Subcutaneous abdominal adipose tissue (tissue), 5 donors: ENCODE data around the gene PIGN.

ENCODE experiments used
- H3K27ac ChIP-seq: one replicate; pipeline ENCODE4 v1.7.0; 2013; ENCODE audit warnings: low read depth, mild to moderate bottlenecking, inconsistent platforms, low read length, moderate library complexity
- H3K27me3 ChIP-seq, 5 donors: one replicate each; pipeline ENCODE4 v1.7.0; 2013; ENCODE audit warnings: low read length in 5 of 5, inconsistent platforms in 1 of 5; ENCODE audit not compliant: control insufficient read depth in 5 of 5, insufficient read depth in 4 of 5
- H3K36me3 ChIP-seq, 5 donors: one replicate each; pipeline ENCODE4 v1.7.0; 2013; ENCODE audit warnings: low read length in 5 of 5; ENCODE audit not compliant: control insufficient read depth in 5 of 5, insufficient read depth in 5 of 5
- H3K4me1 ChIP-seq, 5 donors: one replicate each; pipeline ENCODE4 v1.7.0; 2013; ENCODE audit warnings: low read length in 5 of 5, mild to moderate bottlenecking in 3 of 5, moderate library complexity in 1 of 5; ENCODE audit not compliant: control insufficient read depth in 5 of 5, insufficient read depth in 5 of 5
- H3K4me3 ChIP-seq, 5 donors: one replicate each; pipeline ENCODE4 v1.7.0; 2013; ENCODE audit warnings: low read length in 5 of 5, low read depth in 1 of 5
- H3K9ac ChIP-seq, 5 donors: one replicate each; pipeline ENCODE4 v1.7.0; 2013; ENCODE audit warnings: low read length in 5 of 5, mild to moderate bottlenecking in 4 of 5, moderate library complexity in 3 of 5
- H3K9me3 ChIP-seq, 5 donors: one replicate each; pipeline ENCODE4 v1.7.0; 2013; ENCODE audit warnings: low read length in 5 of 5; ENCODE audit not compliant: control insufficient read depth in 5 of 5
- donor health status: healthy.
- donor health status: healthy.
- donor health status: healthy.
- donor health status: healthy.
- donor health status: healthy.

The PIGN gene

DNA sequence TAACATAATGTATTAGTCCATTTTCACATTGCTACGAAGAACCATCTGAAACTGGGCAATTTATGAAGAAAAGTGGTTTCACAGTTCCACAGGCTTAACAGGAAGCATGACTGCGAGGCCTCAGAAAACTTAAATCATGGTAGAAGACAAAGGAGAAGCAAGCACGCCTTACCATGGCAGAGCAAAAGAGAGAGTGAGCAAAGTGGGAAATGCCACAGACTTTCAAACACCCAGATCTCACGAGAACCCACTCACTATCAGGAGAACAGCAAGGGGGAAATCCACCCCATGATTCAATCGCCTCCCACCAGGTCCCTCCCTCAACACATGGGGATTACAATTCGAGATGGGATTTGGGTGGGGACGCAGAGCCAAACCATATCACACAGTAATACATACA lies 22.5 kb downstream of the PIGN start:
- H3K27ac ChIP-seq = no peak overlapping the region
- no peak overlapping the region for H3K9ac ChIP-seq
- H3K36me3 ChIP-seq = peaks cover 0 to 7% (median 2%) of the 10 kb centered on the region in 5 donors
- H3K27me3 ChIP-seq = no peaks in the 10 kb centered on the region
- no peaks in the 10 kb centered on the region for H3K9me3 ChIP-seq
- no peak overlapping the region for H3K4me3 ChIP-seq
- no peaks in the 10 kb centered on the region for H3K4me1 ChIP-seq

- Histone ChIP-seq H3K4me3 (no peak overlapping the region), H3K27ac (no peak overlapping the region), H3K27me3 (no peaks in the 10 kb centered on the region), H3K36me3 (peaks cover 0 to 16% (median 8%) of the 10 kb centered on the region in 5 donors), H3K4me1 (no peaks in the 10 kb centered on the region), H3K9ac (no peak overlapping the region), H3K9me3 (no peaks in the 10 kb centered on the region)
Measured at GRCh38 chr18:62157843-62158242, 29.0 kb downstream of the PIGN start.

- no peaks in the 10 kb centered on the region for H3K4me1 ChIP-seq
- H3K4me3 ChIP-seq = no peak overlapping the region
- H3K9me3 ChIP-seq = no peaks in the 10 kb centered on the region
- no peak overlapping the region for H3K9ac ChIP-seq
- H3K27ac ChIP-seq = no peak overlapping the region
- H3K36me3 ChIP-seq = peaks cover 0 to 10% (median 9%) of the 10 kb centered on the region in 5 donors
- no peaks in the 10 kb centered on the region for H3K27me3 ChIP-seq
Measured at GRCh38 chr18:62152844-62153243, 34.0 kb downstream of the PIGN start.

GRCh38 chr18:62151068-62151771 lies 35.6 kb downstream of the PIGN start:
- Histone ChIP-seq H3K4me1 (no peaks in the 10 kb centered on the region), H3K9me3 (no peaks in the 10 kb centered on the region), H3K27ac (no peak overlapping the region), H3K4me3 (no peak overlapping the region), H3K36me3 (peaks cover 0 to 12% (median 3%) of the 10 kb centered on the region in 5 donors), H3K9ac (no peak overlapping the region), H3K27me3 (no peaks in the 10 kb centered on the region)

GRCh38 chr18:62144338-62144737 lies 42.5 kb downstream of the PIGN start:
- Histone ChIP-seq H3K4me3 (no peak overlapping the region), H3K27ac (no peak overlapping the region), H3K4me1 (no peaks in the 10 kb centered on the region), H3K27me3 (no peaks in the 10 kb centered on the region), H3K36me3 (peaks cover 17 to 34% (median 18%) of the 10 kb centered on the region in 5 donors), H3K9ac (no peak overlapping the region), H3K9me3 (no peaks in the 10 kb centered on the region)

- H3K4me3 ChIP-seq = no peak overlapping the region
- no peaks in the 10 kb centered on the region for H3K27me3 ChIP-seq
- no peak overlapping the region for H3K27ac ChIP-seq
- H3K9ac ChIP-seq = no peak overlapping the region
- no peaks in the 10 kb centered on the region for H3K9me3 ChIP-seq
- no peaks in the 10 kb centered on the region for H3K4me1 ChIP-seq
- peaks cover 17 to 38% (median 27%) of the 10 kb centered on the region in 5 donors for H3K36me3 ChIP-seq
Measured at GRCh38 chr18:62140259-62140658, 46.6 kb downstream of the PIGN start.

DNA sequence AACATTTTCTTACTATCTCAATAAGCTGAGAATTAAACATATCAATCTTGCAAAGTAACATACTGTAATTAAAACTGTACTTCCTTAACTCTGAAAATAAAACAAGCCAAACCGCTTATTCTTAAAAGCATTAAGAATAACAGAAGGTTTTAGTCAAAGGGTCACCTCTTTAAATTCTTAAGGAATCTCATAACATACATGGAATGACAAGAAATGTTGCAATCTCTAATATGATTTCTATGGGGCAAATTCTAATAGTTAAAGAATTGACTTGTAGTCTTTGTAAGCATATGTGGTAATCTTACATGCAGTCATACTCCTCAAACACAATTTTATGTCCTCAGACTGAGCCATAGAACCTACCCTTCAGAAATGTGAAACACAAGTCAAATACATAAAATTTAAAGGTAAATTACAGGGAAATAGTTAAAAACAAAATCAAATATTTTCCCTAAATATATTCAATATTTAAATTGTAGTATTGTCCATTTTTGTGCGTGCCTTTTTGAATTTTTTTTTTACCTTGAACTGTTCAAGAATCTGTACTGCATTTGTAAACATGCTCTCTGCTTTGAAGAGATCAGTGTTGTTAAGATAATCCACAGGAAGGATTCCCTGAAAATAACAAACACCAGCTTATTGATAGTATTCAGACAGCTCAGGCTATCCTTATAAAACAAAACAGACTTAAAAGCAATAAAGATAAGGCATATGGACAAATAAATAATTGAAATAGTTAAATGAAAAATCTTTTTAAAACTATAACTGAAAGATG lies 48.2 kb downstream of the PIGN start:
- Histone ChIP-seq H3K27me3 (no peaks in the 10 kb centered on the region), H3K4me3 (no peak overlapping the region), H3K9ac (no peak overlapping the region), H3K27ac (no peak overlapping the region), H3K4me1 (no peaks in the 10 kb centered on the region), H3K36me3 (peaks cover 14 to 26% (median 16%) of the 10 kb centered on the region in 5 donors), H3K9me3 (no peaks in the 10 kb centered on the region)

DNA sequence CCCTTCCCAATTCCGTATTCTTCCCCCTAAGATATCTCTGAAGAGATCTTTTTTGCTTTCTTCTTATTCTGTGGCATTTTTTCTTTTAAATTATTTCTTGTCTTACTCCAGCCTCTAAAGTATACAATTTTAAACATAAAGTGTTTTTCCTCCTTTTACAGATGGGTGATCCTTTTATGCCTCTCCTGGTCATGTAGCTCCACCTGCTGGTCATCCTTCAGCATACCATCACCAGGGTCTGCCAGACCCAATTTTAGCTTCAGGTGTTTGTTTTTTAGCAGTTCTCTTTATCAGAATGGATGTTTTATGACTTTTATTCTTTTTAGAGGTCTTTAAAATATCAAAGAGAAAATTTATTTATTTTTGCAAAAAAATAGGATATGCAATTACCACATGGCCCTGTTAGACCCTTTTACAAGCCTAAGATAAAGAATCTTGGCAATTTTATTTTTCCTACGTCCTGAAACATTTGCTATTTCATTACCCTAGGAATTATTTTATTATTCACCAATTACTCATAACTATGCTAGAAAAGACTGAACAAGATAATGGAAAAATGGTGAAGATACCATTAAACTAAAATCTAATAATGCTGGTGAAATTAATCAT lies 55.5 kb downstream of the PIGN start:
- no peak overlapping the region for H3K4me3 ChIP-seq
- peaks cover 0 to 2% (median 0%) of the 10 kb centered on the region in 5 donors for H3K4me1 ChIP-seq
- peaks cover 0 to 3% (median 3%) of the 10 kb centered on the region in 5 donors for H3K36me3 ChIP-seq
- no peak overlapping the region for H3K27ac ChIP-seq
- no peaks in the 10 kb centered on the region for H3K27me3 ChIP-seq
- peak overlapping the region in 1 of 5 donors; percentile 30 for H3K9ac ChIP-seq
- H3K9me3 ChIP-seq = no peaks in the 10 kb centered on the region

DNA sequence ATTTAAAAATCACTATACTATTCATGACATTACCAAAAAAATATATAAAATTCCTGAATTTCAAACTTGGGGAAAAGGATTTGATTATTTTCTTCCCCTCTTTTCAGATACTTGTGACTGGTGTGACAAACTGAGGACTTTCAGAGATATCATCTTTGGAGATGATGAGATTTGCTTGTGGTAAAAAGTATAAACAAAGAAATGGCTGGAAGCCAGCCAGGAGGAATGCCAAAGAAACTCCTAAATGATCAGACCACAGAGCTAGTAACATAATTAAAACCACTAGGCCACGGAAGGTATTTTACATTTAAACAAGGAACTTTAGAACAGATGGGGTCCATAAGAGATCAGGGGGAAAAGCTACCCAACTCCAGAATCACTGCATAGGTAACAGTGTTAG lies 58.7 kb downstream of the PIGN start:
- no peak overlapping the region for H3K27ac ChIP-seq
- no peak overlapping the region for H3K4me3 ChIP-seq
- H3K9ac ChIP-seq = no peak overlapping the region
- H3K36me3 ChIP-seq = peaks cover 0 to 3% (median 2%) of the 10 kb centered on the region in 5 donors
- H3K9me3 ChIP-seq = no peaks in the 10 kb centered on the region
- no peaks in the 10 kb centered on the region for H3K27me3 ChIP-seq
- H3K4me1 ChIP-seq = peaks cover 0 to 2% (median 0%) of the 10 kb centered on the region in 5 donors

GRCh38 chr18:62126737-62127136 lies 60.1 kb downstream of the PIGN start:
- H3K4me3 ChIP-seq = no peak overlapping the region
- H3K36me3 ChIP-seq = peaks cover 0 to 3% (median under 1%) of the 10 kb centered on the region in 5 donors
- peaks cover 0 to 2% (median 0%) of the 10 kb centered on the region in 5 donors for H3K4me1 ChIP-seq
- H3K27ac ChIP-seq = no peak overlapping the region
- H3K27me3 ChIP-seq = no peaks in the 10 kb centered on the region
- no peak overlapping the region for H3K9ac ChIP-seq
- no peaks in the 10 kb centered on the region for H3K9me3 ChIP-seq
